Body of pancreas (tissue), 4 donors: Measurements from ENCODE around the gene PRKCSH.

Experiments
- CTCF ChIP-seq, 7 experiments: fragments of 450-650 bp in 4 of 7; fragments of 200-600 bp in 3 of 7; sonication (generic) in 3 of 7; IDR thresholded peaks; one replicate each; pipeline ENCODE4 v1.5.1; 2016 to 2019; ENCODE audit warnings: antibody characterized with exemption in 7 of 7
- POLR2A ChIP-seq, 3 donors: fragments of 450-650 bp; IDR thresholded peaks; one replicate each; pipeline ENCODE4 v1.6.1; 2016; ENCODE audit warnings: antibody characterized with exemption in 3 of 3, mild to moderate bottlenecking in 2 of 3

- TF ChIP-seq POLR2A (IDR thresholded peaks at IDR 0.05) (no peak), CTCF (IDR thresholded peaks at IDR 0.05) (no peak)
Measured at GRCh38 chr19:11463391-11463790, 28.0 kb downstream of the PRKCSH start.
